Fibroblast of skin of back (primary cell): Measurements from ENCODE around the gene MORN5.

Source experiments
- DNase-seq: peaks from one replicate; pipeline ENCODE4 v3.0.0-alpha.2; 2013

MORN5 gene

GRCh38 chr9:122125158-122125508 lies 34.6 kb upstream of the MORN5 start:
- DNase-seq: peak; percentile 73

- DNase-seq: no peak
Observed at GRCh38 chr9:122125509-122126330, 34.0 kb upstream of the MORN5 start.

- DNase-seq: peak; percentile 86
Observed at GRCh38 chr9:122126331-122127261, 33.1 kb upstream of the MORN5 start.

GRCh38 chr9:122127396-122127798 lies 32.3 kb upstream of the MORN5 start:
- no peak for DNase-seq

- no peak for DNase-seq
Observed at GRCh38 chr9:122128007-122128968, 31.4 kb upstream of the MORN5 start.

GRCh38 chr9:122128969-122129343 lies 30.8 kb upstream of the MORN5 start:
- no peak for DNase-seq

- DNase-seq: no peak
Observed at GRCh38 chr9:122129969-122130368, 29.7 kb upstream of the MORN5 start.

GRCh38 chr9:122130837-122131236 lies 28.9 kb upstream of the MORN5 start:
- DNase-seq: no peak

- DNase-seq: no peak
Observed at GRCh38 chr9:122131401-122132001, 28.2 kb upstream of the MORN5 start.

- no peak for DNase-seq
Observed at GRCh38 chr9:122132539-122132938, 27.2 kb upstream of the MORN5 start.

- no peak for DNase-seq
Observed at GRCh38 chr9:122133263-122133983, 26.3 kb upstream of the MORN5 start.

GRCh38 chr9:122133984-122134535 lies 25.6 kb upstream of the MORN5 start:
- no peak for DNase-seq

GRCh38 chr9:122134822-122135528 lies 24.7 kb upstream of the MORN5 start:
- DNase-seq: peak; percentile 45

- DNase-seq: no peak
Observed at GRCh38 chr9:122135529-122135859, 24.2 kb upstream of the MORN5 start.

- no peak for DNase-seq
Observed at GRCh38 chr9:122138560-122139268, 21.0 kb upstream of the MORN5 start.

- DNase-seq: no peak
Observed at GRCh38 chr9:122140368-122141193, 19.1 kb upstream of the MORN5 start.

- DNase-seq: no peak
Observed at GRCh38 chr9:122141671-122142070, 18.0 kb upstream of the MORN5 start.

GRCh38 chr9:122143296-122143695 lies 16.4 kb upstream of the MORN5 start:
- no peak for DNase-seq

GRCh38 chr9:122143876-122144405 lies 15.8 kb upstream of the MORN5 start:
- DNase-seq: no peak
